Measurements from ENCODE around the gene IL32.

DNA sequence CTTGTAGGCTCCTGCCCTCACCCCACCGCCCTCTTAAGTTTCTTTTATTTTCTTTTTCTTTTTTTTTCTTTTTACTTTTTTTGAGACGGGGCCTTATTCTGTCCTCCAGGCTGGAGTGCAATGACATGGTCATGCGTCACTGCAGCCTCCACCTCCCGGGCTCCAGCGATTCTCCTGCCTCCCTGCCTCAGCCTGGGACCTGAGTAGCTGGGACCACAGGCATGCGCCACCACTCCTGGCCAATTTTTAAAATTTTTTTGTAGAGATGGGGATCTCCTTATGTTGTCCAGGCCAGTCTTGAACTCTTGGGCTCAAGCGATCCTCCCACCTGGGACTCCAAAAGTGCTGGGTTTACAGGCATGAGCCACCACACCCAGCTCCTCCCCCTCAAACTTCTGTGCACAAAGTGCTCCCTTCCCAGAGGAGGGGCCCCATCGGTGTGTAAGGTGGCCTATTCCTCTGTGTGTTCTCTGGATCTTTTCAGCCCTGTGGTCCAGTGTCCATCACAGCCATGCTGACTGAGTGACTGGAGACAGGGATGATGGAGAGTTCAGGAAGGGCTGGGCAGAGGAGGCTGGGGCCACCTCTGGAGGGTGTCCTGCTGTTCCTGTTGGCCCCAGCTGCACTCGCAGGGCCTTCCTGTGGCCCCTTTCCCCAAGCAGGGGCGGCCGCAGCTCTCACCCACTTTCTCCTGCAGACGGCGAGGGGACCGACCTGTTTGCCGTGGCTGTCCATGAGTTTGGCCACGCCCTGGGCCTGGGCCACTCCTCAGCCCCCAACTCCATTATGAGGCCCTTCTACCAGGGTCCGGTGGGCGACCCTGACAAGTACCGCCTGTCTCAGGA is 8.9 kb upstream of the IL32 start:
- no peak for TF ChIP-seq EZH2 (IDR thresholded peaks at IDR 0.05)
- TF ChIP-seq, protein P1, sequence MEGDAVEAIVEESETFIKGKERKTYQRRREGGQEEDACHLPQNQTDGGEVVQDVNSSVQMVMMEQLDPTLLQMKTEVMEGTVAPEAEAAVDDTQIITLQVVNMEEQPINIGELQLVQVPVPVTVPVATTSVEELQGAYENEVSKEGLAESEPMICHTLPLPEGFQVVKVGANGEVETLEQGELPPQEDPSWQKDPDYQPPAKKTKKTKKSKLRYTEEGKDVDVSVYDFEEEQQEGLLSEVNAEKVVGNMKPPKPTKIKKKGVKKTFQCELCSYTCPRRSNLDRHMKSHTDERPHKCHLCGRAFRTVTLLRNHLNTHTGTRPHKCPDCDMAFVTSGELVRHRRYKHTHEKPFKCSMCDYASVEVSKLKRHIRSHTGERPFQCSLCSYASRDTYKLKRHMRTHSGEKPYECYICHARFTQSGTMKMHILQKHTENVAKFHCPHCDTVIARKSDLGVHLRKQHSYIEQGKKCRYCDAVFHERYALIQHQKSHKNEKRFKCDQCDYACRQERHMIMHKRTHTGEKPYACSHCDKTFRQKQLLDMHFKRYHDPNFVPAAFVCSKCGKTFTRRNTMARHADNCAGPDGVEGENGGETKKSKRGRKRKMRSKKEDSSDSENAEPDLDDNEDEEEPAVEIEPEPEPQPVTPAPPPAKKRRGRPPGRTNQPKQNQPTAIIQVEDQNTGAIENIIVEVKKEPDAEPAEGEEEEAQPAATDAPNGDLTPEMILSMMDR (IDR thresholded peaks at IDR 0.05), result no peak

Data from neural progenitor cell (in vitro differentiated cells).